Measurements from ENCODE around the gene OR8D2. TPM values are rescaled to one million over a fixed set of nuclear protein-coding genes. Genes with fewer than 3 reads are reported as not detected.
"Not testable (repeated sequence)": the region's sequence is repeated elsewhere in the genome, so short reads cannot be mapped to it uniquely, and the experiment has no call there.

The OR8D2 gene
- polyA plus RNA-seq, 1 experiment: not detected

DNA sequence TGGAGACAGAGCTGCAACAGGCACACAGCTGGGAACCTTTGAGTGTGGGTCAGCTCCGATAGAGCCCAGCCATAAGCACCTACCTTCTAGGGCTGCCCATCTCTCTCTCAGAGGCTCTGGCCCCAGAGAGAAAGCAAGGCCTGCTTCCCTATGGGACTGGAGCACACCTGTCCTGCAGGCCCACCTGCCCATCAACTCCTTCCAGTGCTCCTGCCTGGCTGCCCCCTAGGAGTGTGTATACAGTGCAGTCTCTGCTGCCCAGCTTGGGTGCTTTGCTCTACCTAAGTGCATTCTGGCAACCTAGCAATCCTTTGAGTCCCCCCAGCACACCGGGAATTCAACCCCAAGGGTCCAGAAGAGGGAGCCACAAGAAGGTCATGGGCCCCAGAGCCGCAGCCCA is 42.8 kb downstream of the OR8D2 start:
- ChIA-PET POLR2A (no interaction called here), CTCF (no interaction called here)
- Histone ChIP-seq H3K36me3 (ENCODE audit: control insufficient read depth, insufficient read depth, low read length) (no peaks in the 10 kb centered on the region), H3K4me3 (ENCODE audit: low read depth, low read length) (no peak overlapping the region), H3K27me3 (ENCODE audit: control insufficient read depth, insufficient read depth, low read length) (no peaks in the 10 kb centered on the region)
- no peak for DNase-seq (ENCODE audit: low read depth)
- TF ChIP-seq, protein P1, sequence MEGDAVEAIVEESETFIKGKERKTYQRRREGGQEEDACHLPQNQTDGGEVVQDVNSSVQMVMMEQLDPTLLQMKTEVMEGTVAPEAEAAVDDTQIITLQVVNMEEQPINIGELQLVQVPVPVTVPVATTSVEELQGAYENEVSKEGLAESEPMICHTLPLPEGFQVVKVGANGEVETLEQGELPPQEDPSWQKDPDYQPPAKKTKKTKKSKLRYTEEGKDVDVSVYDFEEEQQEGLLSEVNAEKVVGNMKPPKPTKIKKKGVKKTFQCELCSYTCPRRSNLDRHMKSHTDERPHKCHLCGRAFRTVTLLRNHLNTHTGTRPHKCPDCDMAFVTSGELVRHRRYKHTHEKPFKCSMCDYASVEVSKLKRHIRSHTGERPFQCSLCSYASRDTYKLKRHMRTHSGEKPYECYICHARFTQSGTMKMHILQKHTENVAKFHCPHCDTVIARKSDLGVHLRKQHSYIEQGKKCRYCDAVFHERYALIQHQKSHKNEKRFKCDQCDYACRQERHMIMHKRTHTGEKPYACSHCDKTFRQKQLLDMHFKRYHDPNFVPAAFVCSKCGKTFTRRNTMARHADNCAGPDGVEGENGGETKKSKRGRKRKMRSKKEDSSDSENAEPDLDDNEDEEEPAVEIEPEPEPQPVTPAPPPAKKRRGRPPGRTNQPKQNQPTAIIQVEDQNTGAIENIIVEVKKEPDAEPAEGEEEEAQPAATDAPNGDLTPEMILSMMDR (IDR thresholded peaks at IDR 0.05; ENCODE audit: insufficient read depth, low read depth, low read length): no peak

- Histone ChIP-seq H3K36me3 (ENCODE audit: control insufficient read depth, insufficient read depth, low read length) (no peaks in the 10 kb centered on the region), H3K4me3 (ENCODE audit: low read depth, low read length) (no peak overlapping the region), H3K27me3 (ENCODE audit: control insufficient read depth, insufficient read depth, low read length) (no peaks in the 10 kb centered on the region)
- ChIA-PET POLR2A (no interaction called here), CTCF (no interaction called here)
- TF ChIP-seq, protein P1 (IDR thresholded peaks at IDR 0.05; ENCODE audit: insufficient read depth, low read depth, low read length): no peak
- DNase-seq (ENCODE audit: low read depth): no peak
Measured at GRCh38 chr11:124276081-124276480, 43.9 kb downstream of the OR8D2 start.

- CTCF ChIA-PET: no interaction called here
- TF ChIP-seq, protein P1 (IDR thresholded peaks at IDR 0.05; ENCODE audit: insufficient read depth, low read depth, low read length): no peak
- no peaks in the 10 kb centered on the region for H3K36me3 ChIP-seq (ENCODE audit: control insufficient read depth, insufficient read depth, low read length)
- H3K4me3 ChIP-seq (ENCODE audit: low read depth, low read length): no peak overlapping the region
- no peaks in the 10 kb centered on the region for H3K27me3 ChIP-seq (ENCODE audit: control insufficient read depth, insufficient read depth, low read length)
- POLR2A ChIA-PET: no interaction called here
- DNase-seq (ENCODE audit: low read depth): no peak
Measured at GRCh38 chr11:124274000-124274399, 46.0 kb downstream of the OR8D2 start.

- DNase-seq (ENCODE audit: low read depth); POLR2A ChIA-PET; H3K36me3 ChIP-seq (ENCODE audit: control insufficient read depth, insufficient read depth, low read length); H3K27me3 ChIP-seq (ENCODE audit: control insufficient read depth, insufficient read depth, low read length); CTCF ChIA-PET; H3K4me3 ChIP-seq (ENCODE audit: low read depth, low read length): not testable (repeated sequence)
Measured at GRCh38 chr11:124270886-124271285, 49.1 kb downstream of the OR8D2 start.

Other genes with a start within 250 kb of the OR8D2 start
- gene VWA5A, start 204.7 kb downstream of the OR8D2 start, polyA plus RNA-seq (2011; rRNA removed): 6.8 and 7.1 TPM in 2 replicates
- not detected in 2 replicates for gene OR10D3, start 136.9 kb downstream of the OR8D2 start, polyA plus RNA-seq (2011; rRNA removed)
- gene OR8G1, start 79.1 kb downstream of the OR8D2 start, polyA plus RNA-seq (2011; rRNA removed): not detected in 2 replicates
- not detected in 2 replicates for gene OR8G5, start 63.8 kb downstream of the OR8D2 start, polyA plus RNA-seq (2011; rRNA removed)
- not detected in 2 replicates for gene OR8D1, start 6.2 kb downstream of the OR8D2 start, polyA plus RNA-seq (2011; rRNA removed)
- gene OR8B2, start 64.3 kb upstream of the OR8D2 start, polyA plus RNA-seq (2011; rRNA removed): not detected in 2 replicates
- not detected in 2 replicates for gene OR8B3, start 78.8 kb upstream of the OR8D2 start, polyA plus RNA-seq (2011; rRNA removed)
- not detected in 2 replicates for gene OR8B4, start 104.7 kb upstream of the OR8D2 start, polyA plus RNA-seq (2011; rRNA removed)
- gene OR8B8, start 125.5 kb upstream of the OR8D2 start, polyA plus RNA-seq (2011; rRNA removed): not detected in 2 replicates
- gene OR8B12, start 223.5 kb upstream of the OR8D2 start, polyA plus RNA-seq (2011; rRNA removed): not detected in 2 replicates
- not detected in 2 replicates for gene OR8A1, start 249.8 kb upstream of the OR8D2 start, polyA plus RNA-seq (2011; rRNA removed)

Data from BJ (cell line).